ENCODE measurements around the gene RAP1GAP. TPM values are rescaled to one million over a fixed set of nuclear protein-coding genes. Genes with fewer than 3 reads are reported as not detected.

RAP1GAP gene
- total and polyA plus RNA-seq, 9 of the 15 experiments (the other 6 are each of a cell fraction or from before 2014, with no cell fraction given): 0.29 to 30.2 (median 19.2) TPM

GRCh38 chr1:21669258-21670058, at the start of gene RAP1GAP (continued):
- TF ChIP-seq BCOR (IDR thresholded peaks at IDR 0.05) (peak; percentile 98), SRSF3 (IDR thresholded peaks at IDR 0.05; ENCODE audit: insufficient read depth, low read length) (0 out of 2 replicates have a peak, but pooled peaks have one; percentile 44), SMARCE1 (IDR thresholded peaks at IDR 0.05) (0 out of 2 replicates have a peak, but pooled peaks have one; percentile 59), MEIS2 (IDR thresholded peaks at IDR 0.05; ENCODE audit: partially characterized antibody) (no peak), PHB2 (IDR thresholded peaks at IDR 0.05; ENCODE audit: low read depth) (no peak), ZNF311 (CRISPR knock-in tag; IDR thresholded peaks at IDR 0.05) (no peak), RFX5 (IDR thresholded peaks at IDR 0.05; ENCODE audit: low read depth, low read length) (no peak), FOXP1 (CRISPR knock-in tag; IDR thresholded peaks at IDR 0.05) (no peak)
- TF ChIP-seq, protein P1, sequence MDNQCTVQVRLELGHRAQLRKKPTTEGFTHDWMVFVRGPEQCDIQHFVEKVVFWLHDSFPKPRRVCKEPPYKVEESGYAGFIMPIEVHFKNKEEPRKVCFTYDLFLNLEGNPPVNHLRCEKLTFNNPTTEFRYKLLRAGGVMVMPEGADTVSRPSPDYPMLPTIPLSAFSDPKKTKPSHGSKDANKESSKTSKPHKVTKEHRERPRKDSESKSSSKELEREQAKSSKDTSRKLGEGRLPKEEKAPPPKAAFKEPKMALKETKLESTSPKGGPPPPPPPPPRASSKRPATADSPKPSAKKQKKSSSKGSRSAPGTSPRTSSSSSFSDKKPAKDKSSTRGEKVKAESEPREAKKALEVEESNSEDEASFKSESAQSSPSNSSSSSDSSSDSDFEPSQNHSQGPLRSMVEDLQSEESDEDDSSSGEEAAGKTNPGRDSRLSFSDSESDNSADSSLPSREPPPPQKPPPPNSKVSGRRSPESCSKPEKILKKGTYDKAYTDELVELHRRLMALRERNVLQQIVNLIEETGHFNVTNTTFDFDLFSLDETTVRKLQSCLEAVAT (IDR thresholded peaks at IDR 0.05): 0 out of 4 replicates have a peak, but pooled peaks of 1 of the 2 experiments have one; percentile 39
- TF ChIP-seq, protein P2, sequence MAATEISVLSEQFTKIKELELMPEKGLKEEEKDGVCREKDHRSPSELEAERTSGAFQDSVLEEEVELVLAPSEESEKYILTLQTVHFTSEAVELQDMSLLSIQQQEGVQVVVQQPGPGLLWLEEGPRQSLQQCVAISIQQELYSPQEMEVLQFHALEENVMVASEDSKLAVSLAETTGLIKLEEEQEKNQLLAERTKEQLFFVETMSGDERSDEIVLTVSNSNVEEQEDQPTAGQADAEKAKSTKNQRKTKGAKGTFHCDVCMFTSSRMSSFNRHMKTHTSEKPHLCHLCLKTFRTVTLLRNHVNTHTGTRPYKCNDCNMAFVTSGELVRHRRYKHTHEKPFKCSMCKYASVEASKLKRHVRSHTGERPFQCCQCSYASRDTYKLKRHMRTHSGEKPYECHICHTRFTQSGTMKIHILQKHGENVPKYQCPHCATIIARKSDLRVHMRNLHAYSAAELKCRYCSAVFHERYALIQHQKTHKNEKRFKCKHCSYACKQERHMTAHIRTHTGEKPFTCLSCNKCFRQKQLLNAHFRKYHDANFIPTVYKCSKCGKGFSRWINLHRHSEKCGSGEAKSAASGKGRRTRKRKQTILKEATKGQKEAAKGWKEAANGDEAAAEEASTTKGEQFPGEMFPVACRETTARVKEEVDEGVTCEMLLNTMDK (IDR thresholded peaks at IDR 0.05; ENCODE audit: borderline replicate concordance, insufficient read depth, low read depth, low read length, poor library complexity, severe bottlenecking): peak; percentile 6
- TF ChIP-seq, protein P3, sequence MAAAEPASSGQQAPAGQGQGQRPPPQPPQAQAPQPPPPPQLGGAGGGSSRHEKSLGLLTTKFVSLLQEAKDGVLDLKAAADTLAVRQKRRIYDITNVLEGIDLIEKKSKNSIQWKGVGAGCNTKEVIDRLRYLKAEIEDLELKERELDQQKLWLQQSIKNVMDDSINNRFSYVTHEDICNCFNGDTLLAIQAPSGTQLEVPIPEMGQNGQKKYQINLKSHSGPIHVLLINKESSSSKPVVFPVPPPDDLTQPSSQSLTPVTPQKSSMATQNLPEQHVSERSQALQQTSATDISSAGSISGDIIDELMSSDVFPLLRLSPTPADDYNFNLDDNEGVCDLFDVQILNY (CRISPR knock-in tag; IDR thresholded peaks at IDR 0.05): no peak
- TF ChIP-seq, protein P4, sequence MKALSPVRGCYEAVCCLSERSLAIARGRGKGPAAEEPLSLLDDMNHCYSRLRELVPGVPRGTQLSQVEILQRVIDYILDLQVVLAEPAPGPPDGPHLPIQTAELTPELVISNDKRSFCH (CRISPR knock-in tag; IDR thresholded peaks at IDR 0.05): no peak
- TF ChIP-seq, protein P4 (tag; IDR thresholded peaks at IDR 0.05): no peak

Data from K562 (cell line).